ENCODE measurements around the gene ZNF282. TPM values are rescaled to one million over a fixed set of nuclear protein-coding genes. Genes with fewer than 3 reads are reported as not detected.

The ZNF282 gene
- polyA plus RNA-seq, 1 donor from 2014 or later, result 17.7 TPM

DNA sequence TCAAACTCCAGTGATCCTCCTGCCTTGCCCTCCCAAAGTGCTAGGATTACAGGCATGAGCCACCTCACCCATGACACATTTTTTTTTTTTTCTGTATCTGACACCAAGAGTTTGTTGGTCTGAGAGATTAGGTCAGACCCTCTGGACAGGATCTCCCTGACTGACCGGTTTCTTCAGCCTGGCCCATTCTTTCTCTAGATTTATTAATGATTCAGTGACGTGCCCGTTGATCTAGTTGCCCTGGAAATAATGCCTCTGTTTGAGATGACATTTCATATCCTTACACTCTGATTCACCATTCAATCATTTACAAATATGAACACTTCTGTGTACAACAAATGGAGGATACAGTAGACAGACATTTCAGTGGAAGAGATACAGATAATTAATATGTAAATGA, 42.7 kb downstream of the ZNF282 start:
- Histone ChIP-seq H3K4me3 (ENCODE audit: low read length) (no peak overlapping the region), H3K4me2 (ENCODE audit: low read length) (no peak overlapping the region), H4K20me1 (ENCODE audit: insufficient read depth) (no peaks in the 10 kb centered on the region), H3K9ac (ENCODE audit: low read length) (no peak overlapping the region), H2AFZ (ENCODE audit: low read depth, low read length) (no peak overlapping the region), H3K27ac (ENCODE audit: low read length) (no peak overlapping the region), H3K79me2 (replicated peaks; ENCODE audit: insufficient read depth, low read length) (peaks cover 16% of the 10 kb centered on the region), H3K9me3 (ENCODE audit: low read length) (no peaks in the 10 kb centered on the region), H3K9me2 (ENCODE audit: insufficient read depth, low read length) (no peaks in the 10 kb centered on the region), H3K36me3 (ENCODE audit: insufficient read depth, low read length) (no peaks in the 10 kb centered on the region), H3K27me3 (ENCODE audit: insufficient read depth, low read depth, low read length) (no peaks in the 10 kb centered on the region), H3F3A (ENCODE audit: insufficient read depth, low read length, poor library complexity, severe bottlenecking) (no peaks in the 10 kb centered on the region)
- TF ChIP-seq POLR2AphosphoS5 (IDR thresholded peaks at IDR 0.05) (no peak), SMC3 (conservative IDR thresholded peaks at IDR 0.05; ENCODE audit: poor library complexity) (no peak), TAF1 (IDR thresholded peaks at IDR 0.05; ENCODE audit: low read depth) (no peak)
- TF ChIP-seq, protein P1, sequence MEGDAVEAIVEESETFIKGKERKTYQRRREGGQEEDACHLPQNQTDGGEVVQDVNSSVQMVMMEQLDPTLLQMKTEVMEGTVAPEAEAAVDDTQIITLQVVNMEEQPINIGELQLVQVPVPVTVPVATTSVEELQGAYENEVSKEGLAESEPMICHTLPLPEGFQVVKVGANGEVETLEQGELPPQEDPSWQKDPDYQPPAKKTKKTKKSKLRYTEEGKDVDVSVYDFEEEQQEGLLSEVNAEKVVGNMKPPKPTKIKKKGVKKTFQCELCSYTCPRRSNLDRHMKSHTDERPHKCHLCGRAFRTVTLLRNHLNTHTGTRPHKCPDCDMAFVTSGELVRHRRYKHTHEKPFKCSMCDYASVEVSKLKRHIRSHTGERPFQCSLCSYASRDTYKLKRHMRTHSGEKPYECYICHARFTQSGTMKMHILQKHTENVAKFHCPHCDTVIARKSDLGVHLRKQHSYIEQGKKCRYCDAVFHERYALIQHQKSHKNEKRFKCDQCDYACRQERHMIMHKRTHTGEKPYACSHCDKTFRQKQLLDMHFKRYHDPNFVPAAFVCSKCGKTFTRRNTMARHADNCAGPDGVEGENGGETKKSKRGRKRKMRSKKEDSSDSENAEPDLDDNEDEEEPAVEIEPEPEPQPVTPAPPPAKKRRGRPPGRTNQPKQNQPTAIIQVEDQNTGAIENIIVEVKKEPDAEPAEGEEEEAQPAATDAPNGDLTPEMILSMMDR (IDR thresholded peaks at IDR 0.05; ENCODE audit: poor library complexity, severe bottlenecking), result no peak
- TF ChIP-seq, protein P2, sequence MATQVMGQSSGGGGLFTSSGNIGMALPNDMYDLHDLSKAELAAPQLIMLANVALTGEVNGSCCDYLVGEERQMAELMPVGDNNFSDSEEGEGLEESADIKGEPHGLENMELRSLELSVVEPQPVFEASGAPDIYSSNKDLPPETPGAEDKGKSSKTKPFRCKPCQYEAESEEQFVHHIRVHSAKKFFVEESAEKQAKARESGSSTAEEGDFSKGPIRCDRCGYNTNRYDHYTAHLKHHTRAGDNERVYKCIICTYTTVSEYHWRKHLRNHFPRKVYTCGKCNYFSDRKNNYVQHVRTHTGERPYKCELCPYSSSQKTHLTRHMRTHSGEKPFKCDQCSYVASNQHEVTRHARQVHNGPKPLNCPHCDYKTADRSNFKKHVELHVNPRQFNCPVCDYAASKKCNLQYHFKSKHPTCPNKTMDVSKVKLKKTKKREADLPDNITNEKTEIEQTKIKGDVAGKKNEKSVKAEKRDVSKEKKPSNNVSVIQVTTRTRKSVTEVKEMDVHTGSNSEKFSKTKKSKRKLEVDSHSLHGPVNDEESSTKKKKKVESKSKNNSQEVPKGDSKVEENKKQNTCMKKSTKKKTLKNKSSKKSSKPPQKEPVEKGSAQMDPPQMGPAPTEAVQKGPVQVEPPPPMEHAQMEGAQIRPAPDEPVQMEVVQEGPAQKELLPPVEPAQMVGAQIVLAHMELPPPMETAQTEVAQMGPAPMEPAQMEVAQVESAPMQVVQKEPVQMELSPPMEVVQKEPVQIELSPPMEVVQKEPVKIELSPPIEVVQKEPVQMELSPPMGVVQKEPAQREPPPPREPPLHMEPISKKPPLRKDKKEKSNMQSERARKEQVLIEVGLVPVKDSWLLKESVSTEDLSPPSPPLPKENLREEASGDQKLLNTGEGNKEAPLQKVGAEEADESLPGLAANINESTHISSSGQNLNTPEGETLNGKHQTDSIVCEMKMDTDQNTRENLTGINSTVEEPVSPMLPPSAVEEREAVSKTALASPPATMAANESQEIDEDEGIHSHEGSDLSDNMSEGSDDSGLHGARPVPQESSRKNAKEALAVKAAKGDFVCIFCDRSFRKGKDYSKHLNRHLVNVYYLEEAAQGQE (IDR thresholded peaks at IDR 0.05; ENCODE audit: borderline replicate concordance), result no peak

DNA sequence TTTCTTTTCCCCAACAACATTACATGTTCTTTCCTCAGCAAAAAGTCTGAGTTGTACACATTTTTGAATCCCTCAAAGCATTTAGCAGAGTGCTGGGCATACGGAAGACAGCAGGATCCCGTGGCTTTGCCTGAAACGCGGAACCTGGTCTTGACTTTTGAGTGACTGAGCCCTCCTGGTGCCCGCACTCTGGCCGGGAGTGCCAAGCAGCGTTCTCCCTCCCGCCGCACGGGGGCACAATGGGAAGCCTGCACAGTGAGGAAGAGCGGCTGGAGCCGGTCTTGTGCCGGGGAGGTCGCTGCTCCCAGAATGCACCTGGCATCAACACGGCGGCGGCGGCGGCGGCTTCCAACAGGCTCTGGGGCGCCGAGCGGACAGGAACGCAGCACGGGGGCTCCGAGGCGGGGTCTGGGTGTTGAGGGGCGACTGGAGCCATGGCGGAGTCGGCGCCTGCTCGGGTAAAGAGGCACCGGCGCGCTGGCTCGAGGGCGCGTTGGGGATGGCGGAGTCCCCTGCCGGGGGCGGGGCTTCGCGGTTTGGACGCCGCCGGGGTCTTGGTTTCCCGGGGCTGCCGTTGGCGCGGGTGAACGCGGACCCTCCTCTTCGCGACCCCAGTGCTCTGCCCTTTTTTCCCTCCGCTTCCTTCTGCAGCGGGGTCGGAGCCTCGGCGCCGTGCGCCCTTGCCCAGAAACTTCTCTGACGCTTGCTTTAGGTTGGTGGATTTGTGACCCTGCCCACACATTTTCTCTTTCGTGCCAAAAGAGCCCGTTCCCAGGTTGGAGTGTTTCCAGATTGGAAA, 44.2 kb downstream of the ZNF282 start, which contains the start of gene ZNF212:
ZNF212 (plus strand) TSS at position 307 of the 799 bp plus-strand sequence; CDS start at position 435, 128 bp downstream.
- Histone ChIP-seq H3K9ac (ENCODE audit: low read length) (peak within 1 kb of the TSS; percentile 85), H3K9me2 (ENCODE audit: insufficient read depth, low read length) (no peaks in the 10 kb centered on the region), H3K27me3 (ENCODE audit: insufficient read depth, low read depth, low read length) (no peaks in the 10 kb centered on the region), H3K36me3 (ENCODE audit: insufficient read depth, low read length) (no peaks in the 10 kb centered on the region), H3K4me3 (ENCODE audit: low read length) (peak within 1 kb of the TSS; percentile 96), H3K79me2 (replicated peaks; ENCODE audit: insufficient read depth, low read length) (peaks cover 22% of the 10 kb centered on the region), H3K9me3 (ENCODE audit: low read length) (no peaks in the 10 kb centered on the region), H3K27ac (ENCODE audit: low read length) (peak within 1 kb of the TSS; percentile 85), H3F3A (ENCODE audit: insufficient read depth, low read length, poor library complexity, severe bottlenecking) (no peaks in the 10 kb centered on the region), H4K20me1 (ENCODE audit: insufficient read depth) (no peaks in the 10 kb centered on the region), H3K4me2 (ENCODE audit: low read length) (peak within 1 kb of the TSS; percentile 44), H2AFZ (ENCODE audit: low read depth, low read length) (peak within 1 kb of the TSS; percentile 73)
- TF ChIP-seq EZH2 (IDR thresholded peaks at IDR 0.05; ENCODE audit: borderline replicate concordance, insufficient read depth, low read length, poor library complexity, severe bottlenecking), result no peak
- peak; percentile 51 for TF ChIP-seq EP300 (conservative IDR thresholded peaks at IDR 0.05; ENCODE audit: poor library complexity, severe bottlenecking)
- peak; percentile 68 for TF ChIP-seq RAD21 (conservative IDR thresholded peaks at IDR 0.05)
- TF ChIP-seq, protein P2 (IDR thresholded peaks at IDR 0.05; ENCODE audit: borderline replicate concordance), result peak; percentile 70
- TF ChIP-seq TAF1 (IDR thresholded peaks at IDR 0.05; ENCODE audit: low read depth), result peak; percentile 64
- TF ChIP-seq MXI1 (conservative IDR thresholded peaks at IDR 0.05; ENCODE audit: poor library complexity, severe bottlenecking), result peak; percentile 79
- TF ChIP-seq SMC3 (conservative IDR thresholded peaks at IDR 0.05; ENCODE audit: poor library complexity), result peak; percentile 75
- TF ChIP-seq POLR2AphosphoS5 (IDR thresholded peaks at IDR 0.05), result peak; percentile 80
- TF ChIP-seq, protein P1 (IDR thresholded peaks at IDR 0.05; ENCODE audit: poor library complexity, severe bottlenecking), result peak; percentile 96
